NAMALWA (cell line): ENCODE results near the gene CYTH4.

Experiments
- DNase-seq: peaks from one replicate; pipeline ENCODE4 v3.0.0-alpha.2; 2015; ENCODE audit warnings: low spot score

The CYTH4 gene

GRCh38 chr22:37270928-37271650 lies 11.2 kb upstream of the CYTH4 start:
- DNase-seq, result no peak

DNA sequence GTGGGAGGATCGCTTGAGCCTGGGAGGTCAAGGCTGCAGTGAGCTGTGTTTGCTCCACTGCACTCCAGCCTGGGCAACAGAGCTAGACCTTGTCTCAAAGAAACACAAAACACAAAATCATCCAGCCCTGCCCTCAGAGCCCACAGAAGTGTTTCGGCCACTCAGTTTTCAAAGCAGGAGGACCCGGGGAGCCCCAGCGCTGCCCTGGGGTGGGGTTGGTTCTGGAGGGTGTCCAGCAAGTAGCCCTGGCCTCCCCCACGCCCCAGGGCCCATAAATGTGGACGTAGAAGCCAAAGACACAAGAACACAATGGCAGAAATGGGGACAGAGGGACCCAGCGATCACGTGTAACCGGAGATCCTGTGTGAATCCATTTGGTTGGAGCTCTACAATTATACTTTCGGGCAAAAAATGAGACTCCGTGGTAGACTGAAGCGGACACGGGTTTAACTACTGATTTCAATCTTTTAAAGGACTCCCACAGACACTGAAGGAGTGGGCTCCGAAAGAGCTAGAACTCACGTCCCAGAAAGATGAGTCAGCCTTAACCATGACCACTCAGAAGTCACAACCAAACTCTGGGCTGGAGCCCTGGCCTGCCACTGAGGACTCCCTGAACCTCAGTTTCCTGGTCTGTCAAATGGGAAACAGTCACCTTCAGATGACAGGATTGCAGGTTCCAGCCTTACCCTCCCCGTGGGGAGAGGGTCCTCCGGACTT lies 9.0 kb upstream of the CYTH4 start:
- no peak for DNase-seq

DNA sequence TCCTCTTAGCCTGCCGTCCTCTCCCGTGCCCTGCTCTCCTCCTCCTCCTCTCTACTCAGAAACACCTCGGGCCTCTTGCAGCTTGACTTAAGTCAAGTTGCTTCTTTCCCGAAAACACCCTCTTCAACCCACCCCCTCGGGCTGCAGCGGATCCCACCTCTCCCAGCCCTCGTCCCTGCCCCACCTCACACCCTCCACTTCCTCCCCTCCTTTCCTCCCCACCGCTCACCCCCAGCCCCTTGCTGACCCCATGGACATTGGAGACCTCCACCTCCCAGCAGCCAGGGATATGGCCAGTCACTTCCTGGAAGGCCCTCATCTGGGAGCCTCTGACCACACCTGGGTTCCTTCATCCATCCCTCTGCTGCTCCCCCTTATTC lies 8.5 kb upstream of the CYTH4 start:
- no peak for DNase-seq

GRCh38 chr22:37274380-37274862 lies 7.9 kb upstream of the CYTH4 start:
- DNase-seq, result peak; percentile 65

- no peak for DNase-seq
Measured at GRCh38 chr22:37275134-37275533, 7.2 kb upstream of the CYTH4 start.

DNA sequence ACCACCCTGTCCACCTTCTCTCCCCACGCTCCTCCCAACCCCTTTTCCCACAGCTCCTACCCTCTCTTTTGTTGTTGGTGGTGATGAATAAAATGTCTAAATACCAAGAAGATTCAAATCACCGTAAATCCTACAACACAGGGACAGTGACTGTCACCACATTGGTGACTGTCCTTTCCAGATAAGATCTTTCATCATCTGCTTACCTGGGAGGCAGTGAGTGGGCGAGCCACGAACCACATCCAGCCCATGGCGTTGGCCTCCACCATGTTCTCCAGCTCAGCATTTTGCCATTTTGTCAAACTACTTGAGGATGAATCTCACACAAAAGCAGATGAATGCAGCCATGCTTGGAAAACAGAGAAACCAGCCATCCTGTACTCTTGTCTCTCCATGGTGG lies 6.7 kb upstream of the CYTH4 start:
- no peak for DNase-seq

DNA sequence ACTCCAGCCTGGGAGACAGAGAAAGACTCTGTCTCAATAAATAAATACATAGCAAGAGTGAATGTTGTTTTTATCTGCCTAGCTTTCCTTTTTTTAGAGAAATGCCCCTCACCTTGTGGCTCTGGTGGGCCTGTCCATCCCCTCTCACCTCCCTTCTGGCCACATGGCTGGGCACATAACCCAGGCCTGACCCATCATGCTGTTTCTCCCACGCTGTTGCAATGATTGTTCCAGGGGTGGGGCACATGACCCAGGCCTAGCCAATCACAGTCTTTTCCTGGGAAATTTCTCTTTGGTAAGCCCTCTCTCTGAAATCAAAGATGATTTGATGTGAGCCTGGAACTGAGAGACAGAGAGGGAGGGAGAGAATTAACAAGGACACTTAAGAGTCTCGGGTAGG lies 5.5 kb upstream of the CYTH4 start:
- no peak for DNase-seq

- no peak for DNase-seq
Measured at GRCh38 chr22:37277384-37277783, 4.9 kb upstream of the CYTH4 start.

DNA sequence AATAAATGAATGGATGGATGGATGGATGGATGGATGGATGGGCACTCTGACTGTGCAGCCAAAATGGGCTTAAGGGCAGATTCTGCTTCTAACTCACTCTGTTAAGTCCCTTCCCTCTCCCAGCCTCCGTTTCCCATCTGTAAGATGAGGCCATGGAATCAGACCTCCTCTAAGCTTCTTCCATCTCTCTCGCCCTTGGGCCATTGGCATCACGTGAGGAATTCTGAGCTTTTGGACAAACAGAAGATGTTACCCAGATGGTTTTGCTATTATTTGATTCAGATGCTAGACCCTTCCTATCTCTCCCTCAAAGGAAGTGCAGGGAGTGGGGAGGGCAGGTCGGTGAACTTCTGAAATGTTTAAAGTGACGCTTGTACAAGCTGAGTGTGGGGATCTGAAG lies 4.0 kb upstream of the CYTH4 start:
- DNase-seq, result no peak

DNA sequence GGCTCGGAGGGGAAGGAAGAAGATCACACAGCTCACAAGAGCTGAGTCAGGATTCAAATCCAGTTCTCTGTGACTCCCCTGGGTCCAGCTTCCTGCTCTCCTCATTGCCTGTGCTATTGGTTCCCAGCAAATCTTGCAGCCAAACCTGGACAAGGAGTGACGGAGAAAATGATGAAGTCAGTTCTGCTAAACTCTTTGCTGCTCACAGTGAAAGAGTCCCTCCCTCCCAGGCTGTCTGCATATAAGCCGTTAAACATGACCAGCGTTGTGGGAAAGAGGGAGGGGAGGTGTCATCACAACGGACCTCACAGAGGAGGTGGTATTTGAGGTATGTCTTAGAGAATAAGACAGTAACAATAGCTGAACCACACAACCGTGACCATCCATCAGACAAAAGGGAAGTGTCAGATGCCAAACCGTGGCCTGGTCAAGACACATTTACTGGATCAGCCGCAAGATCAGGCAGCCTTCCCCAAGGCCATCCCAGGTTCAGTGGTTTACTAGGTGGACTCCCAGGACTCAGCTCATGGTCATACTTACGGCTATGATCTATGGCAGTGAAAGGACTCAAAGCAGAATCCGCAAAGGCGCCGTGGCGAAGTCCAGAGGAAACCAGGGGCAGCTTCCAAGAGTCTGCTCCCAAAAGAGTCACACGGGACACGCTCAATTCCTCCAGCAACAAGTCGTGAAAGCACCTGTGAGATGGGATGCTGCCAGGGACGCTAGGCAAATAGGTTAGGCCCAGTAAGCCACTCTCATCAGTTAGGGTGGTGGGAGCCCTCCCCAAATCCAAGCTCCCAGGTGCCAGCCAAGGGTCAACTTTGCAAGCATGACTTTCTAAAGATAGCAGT lies 2.8 kb upstream of the CYTH4 start:
- no peak for DNase-seq

DNA sequence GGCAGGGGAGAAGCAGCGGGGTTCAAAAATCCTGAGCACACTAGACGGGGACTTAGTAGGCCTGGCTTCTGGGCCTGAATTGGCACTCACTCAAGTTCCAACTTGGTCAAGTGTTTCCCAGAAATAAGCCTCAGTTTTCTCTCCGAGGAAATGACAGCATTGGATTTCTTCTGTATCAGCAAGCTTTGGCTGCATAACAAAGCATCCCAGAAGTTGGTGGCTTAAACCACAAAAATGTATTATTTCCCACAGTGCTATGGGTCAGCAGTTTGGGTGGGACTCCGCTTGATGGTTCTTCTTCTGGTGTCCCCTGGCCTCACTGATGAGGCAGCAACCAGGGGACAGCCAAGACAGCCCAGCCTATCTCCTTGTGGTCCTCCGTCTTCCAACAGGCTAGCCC lies 1.6 kb upstream of the CYTH4 start:
- no peak for DNase-seq

DNA sequence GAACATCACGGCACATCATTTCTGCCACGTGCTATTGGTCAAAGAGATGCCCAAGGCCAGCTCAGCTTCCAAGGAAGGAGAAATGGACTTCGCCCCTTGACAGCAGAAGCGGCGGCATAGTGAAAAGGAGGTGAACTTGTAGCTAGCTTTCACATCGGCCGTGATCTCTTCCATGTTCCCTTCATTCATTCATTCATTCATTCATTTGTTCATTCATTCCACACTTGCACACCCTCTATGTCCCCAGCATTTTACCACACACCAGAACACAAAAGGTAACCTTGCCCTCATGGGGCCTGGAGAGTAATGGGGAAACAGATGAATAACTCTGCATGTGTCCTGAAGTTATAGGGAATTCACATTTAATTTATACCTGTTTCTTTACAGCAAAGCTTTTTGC lies 1.1 kb upstream of the CYTH4 start:
- no peak for DNase-seq

GRCh38 chr22:37281646-37282384 lies 493 bp upstream of the CYTH4 start:
- no peak for DNase-seq

- DNase-seq, result peak; percentile 66
Measured at GRCh38 chr22:37283393-37283937, 1.2 kb downstream of the CYTH4 start.

DNA sequence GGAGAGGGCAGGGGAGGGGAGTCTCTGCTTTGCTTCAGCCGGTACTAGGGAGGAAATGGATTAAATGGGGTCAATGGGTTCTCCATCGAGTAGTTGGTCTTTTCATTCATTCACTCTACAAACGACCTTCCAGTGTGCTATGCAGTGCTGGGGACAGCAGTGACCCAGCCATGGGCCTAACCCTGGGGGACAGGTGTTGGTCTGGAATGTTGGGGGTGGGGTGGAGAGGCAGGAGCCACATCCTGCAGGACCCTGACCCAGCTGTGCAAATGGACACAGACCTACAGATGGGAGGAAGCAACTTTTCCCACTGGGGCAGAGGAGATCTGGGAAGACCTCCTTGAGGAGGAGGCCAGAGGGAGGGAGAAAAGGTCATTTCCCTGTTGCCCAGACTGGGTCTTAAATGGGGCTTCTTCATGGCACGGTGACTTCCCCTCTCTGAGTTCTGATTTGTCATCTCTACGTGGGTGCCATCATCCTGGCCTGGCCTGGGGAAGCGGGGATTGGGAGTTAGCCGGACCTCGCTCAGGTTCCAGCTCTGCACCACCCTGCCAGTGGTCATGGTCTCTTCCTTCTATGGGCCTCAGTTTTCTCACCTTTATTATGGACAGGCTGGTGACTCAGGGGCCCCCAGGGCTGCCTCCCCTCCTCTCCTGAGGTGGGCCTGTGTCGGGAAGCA lies 2.0 kb downstream of the CYTH4 start:
- DNase-seq, result no peak

- peak; percentile 87 for DNase-seq
Measured at GRCh38 chr22:37284805-37285355, 2.6 kb downstream of the CYTH4 start.

- DNase-seq, result no peak
Measured at GRCh38 chr22:37285937-37286336, 3.6 kb downstream of the CYTH4 start.

DNA sequence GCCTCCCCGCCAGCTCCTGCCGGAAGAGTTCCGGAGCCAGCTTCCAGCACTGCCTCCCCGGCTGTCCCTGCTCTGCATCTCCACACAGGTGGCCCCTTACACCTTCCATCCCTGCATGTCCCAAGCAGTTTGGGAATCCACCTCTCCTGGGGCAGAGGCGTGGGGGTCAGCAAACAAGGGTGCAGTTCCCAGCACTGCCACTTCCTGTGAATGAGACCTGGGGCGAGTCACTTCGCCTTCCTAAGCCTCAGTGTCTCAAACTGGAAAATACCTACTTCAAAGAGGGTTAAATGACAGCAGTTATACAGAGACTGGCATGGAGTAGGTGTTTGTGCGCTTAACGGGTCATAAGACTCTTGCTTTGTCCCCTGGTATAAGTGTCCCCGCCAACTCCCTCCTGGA lies 5.2 kb downstream of the CYTH4 start:
- no peak for DNase-seq

- peak; percentile 45 for DNase-seq
Measured at GRCh38 chr22:37288521-37288920, 6.2 kb downstream of the CYTH4 start.

GRCh38 chr22:37289156-37289735 lies 6.9 kb downstream of the CYTH4 start:
- no peak for DNase-seq
